ENCODE measurements around the gene MRPL20.

The MRPL20 gene

DNA sequence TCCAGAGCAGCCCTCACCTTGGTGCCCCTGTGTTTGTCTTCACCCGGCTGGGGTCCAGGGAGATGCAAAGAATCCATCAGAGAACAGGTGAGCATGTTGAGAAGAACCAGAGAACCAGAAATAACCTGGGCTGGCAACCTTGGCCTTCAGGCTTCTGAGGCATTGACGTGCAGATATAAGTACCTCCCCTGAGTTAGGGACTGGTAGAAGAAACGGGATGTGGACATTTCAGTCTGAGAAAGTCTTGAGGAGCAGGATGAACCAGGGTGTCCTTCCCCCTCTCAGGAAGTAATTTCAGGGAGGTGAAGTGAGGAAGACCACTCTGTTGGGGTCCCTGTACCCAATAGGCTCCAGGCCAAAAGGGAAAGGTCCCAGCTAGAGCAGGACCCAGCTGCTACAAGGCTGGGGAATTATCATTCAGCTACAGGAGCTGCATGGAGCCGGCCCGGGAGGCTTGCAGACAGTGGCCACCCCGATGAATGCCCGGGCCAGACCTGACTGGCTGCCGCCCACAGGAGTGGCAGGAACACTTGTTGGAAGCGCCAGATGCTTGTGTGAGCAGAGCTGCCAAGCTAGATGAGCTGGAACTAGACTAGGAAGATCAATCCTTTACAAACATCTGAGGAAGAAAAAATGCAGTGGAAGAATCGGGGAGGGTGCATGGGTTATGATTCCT is 30.4 kb downstream of the MRPL20 start:
- TF ChIP-seq, protein P1, sequence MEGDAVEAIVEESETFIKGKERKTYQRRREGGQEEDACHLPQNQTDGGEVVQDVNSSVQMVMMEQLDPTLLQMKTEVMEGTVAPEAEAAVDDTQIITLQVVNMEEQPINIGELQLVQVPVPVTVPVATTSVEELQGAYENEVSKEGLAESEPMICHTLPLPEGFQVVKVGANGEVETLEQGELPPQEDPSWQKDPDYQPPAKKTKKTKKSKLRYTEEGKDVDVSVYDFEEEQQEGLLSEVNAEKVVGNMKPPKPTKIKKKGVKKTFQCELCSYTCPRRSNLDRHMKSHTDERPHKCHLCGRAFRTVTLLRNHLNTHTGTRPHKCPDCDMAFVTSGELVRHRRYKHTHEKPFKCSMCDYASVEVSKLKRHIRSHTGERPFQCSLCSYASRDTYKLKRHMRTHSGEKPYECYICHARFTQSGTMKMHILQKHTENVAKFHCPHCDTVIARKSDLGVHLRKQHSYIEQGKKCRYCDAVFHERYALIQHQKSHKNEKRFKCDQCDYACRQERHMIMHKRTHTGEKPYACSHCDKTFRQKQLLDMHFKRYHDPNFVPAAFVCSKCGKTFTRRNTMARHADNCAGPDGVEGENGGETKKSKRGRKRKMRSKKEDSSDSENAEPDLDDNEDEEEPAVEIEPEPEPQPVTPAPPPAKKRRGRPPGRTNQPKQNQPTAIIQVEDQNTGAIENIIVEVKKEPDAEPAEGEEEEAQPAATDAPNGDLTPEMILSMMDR (IDR thresholded peaks at IDR 0.05; ENCODE audit: low read length, missing control alignments) = no peak
- H3K4me3 ChIP-seq (replicated peaks; ENCODE audit: low read depth, low read length) = no peak overlapping the region

GRCh38 chr1:1374929-1375662 is 32.0 kb downstream of the MRPL20 start, which contains the start of gene AURKAIP1:
Gene AURKAIP1, minus strand, starts transcription at chr1:1375207. Its CDS starts 451 bp downstream, at chr1:1374756.
- TF ChIP-seq, protein P1 (IDR thresholded peaks at IDR 0.05; ENCODE audit: low read length, missing control alignments) = no peak
- H3K4me3 ChIP-seq (replicated peaks; ENCODE audit: low read depth, low read length) = peak within 1 kb of the TSS; percentile 87
- DNase-seq (ENCODE audit: low read depth) = peak; percentile 100

More for the DNA sequence above, 30.4 kb downstream of the MRPL20 start:
- DNase-seq (ENCODE audit: low read depth) = no peak

DNA sequence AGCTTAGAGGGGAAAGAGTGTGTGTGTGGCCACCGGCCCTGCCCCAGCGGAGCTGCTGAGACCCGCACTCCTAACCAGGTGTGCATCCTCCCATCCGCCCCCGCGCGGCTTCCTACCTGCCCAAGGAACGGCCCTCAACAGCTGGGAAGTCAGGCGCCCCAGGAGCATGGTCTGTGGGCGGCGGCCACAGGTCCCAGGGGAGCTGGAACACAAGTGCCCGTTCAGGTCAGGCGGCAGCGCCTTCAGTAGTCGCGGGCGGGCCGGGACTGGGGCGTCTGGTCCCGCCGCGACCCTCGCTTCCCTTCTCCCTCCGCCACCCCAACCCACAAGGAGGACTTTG is 32.5 kb downstream of the MRPL20 start:
- DNase-seq (ENCODE audit: low read depth) = no peak
- TF ChIP-seq, protein P1 (IDR thresholded peaks at IDR 0.05; ENCODE audit: low read length, missing control alignments) = no peak
- peak overlapping the region; percentile 87 for H3K4me3 ChIP-seq (replicated peaks; ENCODE audit: low read depth, low read length)

DNA sequence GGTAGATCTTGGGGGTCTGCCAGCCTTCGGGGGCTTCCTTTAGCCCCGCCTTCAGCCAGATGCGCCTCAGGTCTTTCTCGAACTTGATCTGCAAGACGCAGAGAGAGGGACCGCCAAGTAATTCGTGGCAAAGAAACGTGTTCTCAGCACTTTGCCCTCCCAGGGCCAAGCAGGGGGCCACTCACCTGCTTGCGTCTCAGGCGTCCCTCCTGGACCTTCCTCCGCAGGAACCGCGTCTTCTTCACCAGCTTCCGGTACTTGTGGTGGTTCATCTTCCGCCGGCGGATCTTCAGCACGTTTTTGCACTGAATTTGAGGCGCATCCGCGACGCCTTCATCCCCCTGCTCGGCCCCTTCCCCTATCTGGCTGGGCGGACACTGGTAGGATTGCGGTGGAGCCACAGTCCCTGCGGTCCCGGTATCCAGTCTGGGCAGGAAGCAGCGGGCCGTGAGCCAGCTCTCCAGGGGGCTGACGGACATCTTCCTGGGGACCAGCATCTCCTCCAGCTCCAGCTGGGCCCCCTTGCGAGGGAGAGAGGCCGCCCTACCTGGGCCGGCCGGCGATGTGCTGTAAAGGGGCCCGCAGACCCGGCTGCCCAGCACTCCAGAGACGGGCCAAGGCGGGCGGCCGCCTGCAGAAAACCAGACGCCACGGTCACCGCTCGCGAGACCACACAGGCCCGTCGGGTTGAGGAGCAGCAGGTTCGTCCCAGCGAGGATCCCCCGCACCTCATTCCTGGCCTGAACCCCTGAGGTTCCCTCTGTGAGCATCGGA is 33.1 kb downstream of the MRPL20 start:
- DNase-seq (ENCODE audit: low read depth) = no peak
- H3K4me3 ChIP-seq (replicated peaks; ENCODE audit: low read depth, low read length) = peak overlapping the region; percentile 87
- TF ChIP-seq, protein P1 (IDR thresholded peaks at IDR 0.05; ENCODE audit: low read length, missing control alignments) = no peak

GRCh38 chr1:1373051-1373814 is 33.9 kb downstream of the MRPL20 start:
- TF ChIP-seq, protein P1 (IDR thresholded peaks at IDR 0.05; ENCODE audit: low read length, missing control alignments) = no peak
- H3K4me3 ChIP-seq (replicated peaks; ENCODE audit: low read depth, low read length) = no peak overlapping the region
- no peak for DNase-seq (ENCODE audit: low read depth)

Data from fibroblast of pulmonary artery (primary cell).